Spinal cord (tissue), 10 donors: ENCODE measurements around the gene INO80B. TPM values are rescaled to one million over a fixed set of nuclear protein-coding genes. Genes with fewer than 3 reads are reported as not detected.
"Not testable (repeated sequence)": the region's sequence is repeated elsewhere in the genome, so short reads cannot be mapped to it uniquely, and the experiment has no call there.

Source experiments
- DNase-seq, 6 donors: peaks; one replicate each; pipeline versions ENCODE4 v3.0.0 to v3.0.0-alpha.2; 2013 to 2015; ENCODE audit warnings: low spot score in 6 of 6, low read depth in 4 of 6
- H3K27ac ChIP-seq: one replicate; pipeline ENCODE4 v1.5.1; 2013; ENCODE audit warnings: low read depth, low read length, control low read depth
- H3K27me3 ChIP-seq: one replicate; pipeline ENCODE4 v1.6.1; 2013; ENCODE audit warnings: low read length; ENCODE audit not compliant: control insufficient read depth, insufficient read depth
- H3K36me3 ChIP-seq: one replicate; pipeline ENCODE4 v1.6.1; 2013; ENCODE audit warnings: low read length; ENCODE audit not compliant: control insufficient read depth, insufficient read depth
- H3K4me1 ChIP-seq: one replicate; pipeline ENCODE4 v1.6.1; 2013; ENCODE audit warnings: low read length; ENCODE audit not compliant: control insufficient read depth, insufficient read depth
- H3K4me3 ChIP-seq: one replicate; pipeline ENCODE4 v1.5.1; 2013; ENCODE audit warnings: low read depth, low read length, control low read depth
- H3K9me3 ChIP-seq: one replicate; pipeline ENCODE4 v1.6.1; 2013; ENCODE audit warnings: low read length; ENCODE audit not compliant: control insufficient read depth, insufficient read depth
- WGBS: methylation state at CpG from one replicate; pipeline ENCODE4 v1.1.5; 2013; ENCODE audit warnings: missing lambda C conversion rate; ENCODE audit not compliant: insufficient coverage; 5-methylcytosine and 5-hydroxymethylcytosine counted together
- polyA plus RNA-seq, 2 donors: library from polyadenylated mRNA; unstranded; fragments of 120-200 nt; gene quantifications; one replicate each; pipeline ENCODE4 v1.2.1, GENCODE V29; 2013; ENCODE audit not compliant: insufficient read length in 2 of 2
- total RNA-seq, 2 donors: library from RNA; depleted of rRNA in 1 of 2; stranded (reverse); fragments of 120-200 nt in 1 of 2; fragments of >200 nt in 1 of 2; gene quantifications; one replicate each; pipeline versions ENCODE4 v1.2.3 to v1.2.4, GENCODE V29; 2013 to 2014
- donor health status: healthy.

Gene INO80B
- total and polyA plus RNA-seq, 4 donors, result 9.1 to 38.7 (median 28.4) TPM

DNA sequence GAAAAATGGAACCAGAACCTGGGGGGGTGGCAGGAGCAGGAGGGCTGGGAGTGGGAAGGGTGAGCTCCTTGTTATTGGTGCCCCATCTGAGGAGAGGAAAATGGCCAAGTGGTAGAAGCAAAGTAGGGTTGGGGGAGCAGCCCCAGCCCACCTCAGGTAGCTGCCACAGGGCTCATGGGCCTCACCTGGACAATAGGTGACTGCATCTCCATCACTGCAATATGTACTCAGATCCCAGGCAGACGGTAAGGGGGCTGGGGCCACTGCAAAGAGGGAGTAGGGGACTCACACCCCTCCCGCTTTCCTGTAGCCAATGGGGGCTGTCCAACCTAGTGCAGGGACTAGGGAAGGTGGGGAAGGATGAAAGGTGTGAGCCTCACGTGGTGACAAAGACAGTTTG is 37.7 kb upstream of the INO80B start:
- Histone ChIP-seq H3K36me3 (peaks cover 12% of the 10 kb centered on the region), H3K27ac (no peak overlapping the region), H3K9me3 (no peaks in the 10 kb centered on the region), H3K27me3 (peaks cover 3% of the 10 kb centered on the region), H3K4me1 (peaks cover 45% of the 10 kb centered on the region), H3K4me3 (no peak overlapping the region)
- 67% methylated on average over 2 of the region's 3 CpGs for WGBS
- DNase-seq, result no peak

DNA sequence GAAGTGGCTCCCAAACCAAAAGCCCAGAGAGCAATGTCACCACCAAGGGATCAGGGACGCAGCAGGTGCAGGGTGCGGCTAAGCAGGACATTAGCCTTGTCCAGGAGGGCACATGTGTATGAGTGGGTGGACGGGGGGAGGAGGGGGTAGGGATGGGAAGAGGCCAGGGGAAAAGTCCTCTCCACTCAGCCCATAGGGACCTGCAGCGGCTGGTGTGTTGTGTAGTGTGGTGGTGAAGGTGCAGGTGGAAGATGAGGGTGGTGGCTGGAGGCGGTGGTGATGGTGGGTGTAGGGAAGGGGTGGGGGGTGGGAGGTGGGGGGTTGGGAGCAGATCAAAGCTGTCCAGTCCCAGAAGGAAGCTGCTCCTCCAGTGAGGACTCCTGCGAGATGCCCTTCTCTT is 37.1 kb upstream of the INO80B start:
- Histone ChIP-seq H3K36me3 (peaks cover 12% of the 10 kb centered on the region), H3K4me1 (peaks cover 51% of the 10 kb centered on the region), H3K27me3 (peaks cover 3% of the 10 kb centered on the region), H3K4me3 (no peak overlapping the region), H3K9me3 (no peaks in the 10 kb centered on the region), H3K27ac (no peak overlapping the region)
- DNase-seq, result no peak
- WGBS, result 84% methylated on average over 4 of the region's 6 CpGs

DNA sequence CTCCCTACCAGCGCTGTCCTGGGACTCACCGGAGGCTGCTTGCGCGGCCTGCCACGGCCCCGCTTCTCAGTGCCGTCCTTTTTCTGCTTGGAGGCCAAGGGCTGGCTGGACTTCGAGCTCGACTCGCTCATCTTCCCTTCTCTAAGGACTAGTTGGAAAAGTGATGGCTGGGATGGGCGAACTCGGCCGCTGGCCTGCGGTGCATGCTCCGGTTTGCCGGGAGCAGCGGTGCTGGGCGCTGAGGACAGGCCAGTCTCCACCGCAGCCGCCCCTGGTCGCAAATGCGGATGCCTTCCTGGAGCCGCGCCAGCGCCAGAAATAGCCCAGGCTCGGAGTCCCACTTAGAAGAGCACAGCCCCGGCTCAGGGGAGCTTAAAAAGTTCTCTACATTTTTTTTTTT is 36.6 kb upstream of the INO80B start:
- peaks cover 51% of the 10 kb centered on the region for H3K4me1 ChIP-seq
- H3K27ac ChIP-seq, result no peak overlapping the region
- peaks cover 12% of the 10 kb centered on the region for H3K36me3 ChIP-seq
- peaks cover 3% of the 10 kb centered on the region for H3K27me3 ChIP-seq
- no peak for DNase-seq
- WGBS, result 84% methylated on average over 17 of the region's 27 CpGs
- no peak overlapping the region for H3K4me3 ChIP-seq
- no peaks in the 10 kb centered on the region for H3K9me3 ChIP-seq

DNA sequence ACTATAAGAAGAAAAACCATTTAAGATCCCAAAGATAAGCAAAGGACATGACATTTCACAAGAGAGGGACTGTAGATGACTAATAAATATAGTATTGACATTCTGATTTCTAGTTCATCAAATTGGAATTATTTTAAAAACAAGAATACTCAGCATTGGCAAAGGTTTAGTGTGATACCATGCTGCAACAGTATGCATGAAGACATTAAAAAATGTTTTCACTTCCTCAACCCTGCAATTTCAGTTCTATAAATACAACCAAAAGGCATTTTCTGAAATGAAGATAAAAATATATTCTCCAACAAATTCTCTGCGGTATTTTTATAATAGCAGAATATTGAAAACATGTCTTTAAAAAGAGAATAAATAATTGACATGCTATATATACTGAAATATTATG is 35.5 kb upstream of the INO80B start:
- Histone ChIP-seq H3K4me3 (no peak overlapping the region), H3K27me3 (peaks cover 3% of the 10 kb centered on the region), H3K36me3 (peaks cover 11% of the 10 kb centered on the region), H3K27ac (no peak overlapping the region), H3K9me3 (no peaks in the 10 kb centered on the region), H3K4me1 (peaks cover 45% of the 10 kb centered on the region)
- WGBS, result no CpG with 5 or more reads among the region's 1 CpG
- DNase-seq, result no peak

DNA sequence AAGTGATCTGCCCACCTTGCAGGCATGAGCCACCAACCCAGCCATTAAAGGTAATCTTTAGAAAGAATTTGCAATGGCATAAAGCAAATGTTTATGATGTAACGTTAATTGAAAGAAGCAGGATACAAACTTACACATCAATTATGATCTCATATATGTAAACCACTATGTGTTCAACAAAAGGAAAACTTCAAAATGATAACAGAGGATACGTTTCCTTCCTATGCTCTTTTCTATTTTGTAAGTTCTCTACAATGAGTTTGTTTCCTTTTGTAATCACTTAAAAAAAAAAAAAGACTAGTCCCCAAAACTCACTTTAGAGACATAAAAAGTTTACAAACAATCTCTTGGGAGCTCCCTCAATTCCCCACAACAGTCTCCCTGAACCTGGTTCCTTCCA is 34.9 kb upstream of the INO80B start:
- Histone ChIP-seq H3K27ac (no peak overlapping the region), H3K9me3 (no peaks in the 10 kb centered on the region), H3K27me3 (peaks cover 3% of the 10 kb centered on the region), H3K4me3 (no peak overlapping the region), H3K4me1 (peaks cover 38% of the 10 kb centered on the region), H3K36me3 (peaks cover 12% of the 10 kb centered on the region)
- DNase-seq, result no peak
- WGBS, result no CpG with 5 or more reads among the region's 2 CpGs

DNA sequence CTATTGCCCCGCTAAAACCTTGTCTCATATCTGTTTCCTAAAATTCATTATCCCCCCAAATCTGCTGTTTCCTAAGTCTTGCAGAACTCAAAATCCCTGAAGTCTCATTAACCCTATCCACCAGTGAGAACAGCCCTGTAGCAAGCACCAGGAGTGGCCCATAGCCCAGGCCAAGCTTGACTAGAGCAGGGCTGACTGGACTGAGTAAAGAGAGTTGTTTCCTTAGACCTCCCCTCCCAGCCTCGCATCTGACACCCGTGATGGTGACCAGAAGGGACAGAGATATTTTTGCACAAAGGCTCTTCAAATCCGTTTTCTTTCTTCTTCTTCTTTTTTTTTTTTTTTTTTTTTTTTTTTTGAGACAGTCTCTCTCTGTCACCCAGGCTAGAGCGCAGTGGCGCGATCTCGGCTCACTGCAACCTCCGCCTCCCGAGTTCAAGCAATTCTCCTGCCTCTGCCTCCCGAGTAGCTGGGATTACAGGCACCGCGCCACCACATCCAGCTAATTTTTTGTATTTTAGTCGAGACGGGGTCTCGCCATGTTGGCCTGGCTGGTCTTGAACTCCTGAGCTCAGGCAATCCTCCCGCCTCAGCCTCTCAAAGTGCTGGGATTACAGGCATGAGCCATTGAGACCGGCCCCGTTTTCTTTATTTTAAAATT is 34.3 kb upstream of the INO80B start:
- H3K4me3 ChIP-seq, result peak overlapping the region; percentile 86
- not testable (repeated sequence) for H3K9me3 ChIP-seq, DNase-seq, H3K27me3 ChIP-seq, H3K27ac ChIP-seq
- peaks cover 18% of the 10 kb centered on the region for H3K36me3 ChIP-seq
- H3K4me1 ChIP-seq, result peaks cover 33% of the 10 kb centered on the region
- 84% methylated on average over 14 of the region's 19 CpGs for WGBS

DNA sequence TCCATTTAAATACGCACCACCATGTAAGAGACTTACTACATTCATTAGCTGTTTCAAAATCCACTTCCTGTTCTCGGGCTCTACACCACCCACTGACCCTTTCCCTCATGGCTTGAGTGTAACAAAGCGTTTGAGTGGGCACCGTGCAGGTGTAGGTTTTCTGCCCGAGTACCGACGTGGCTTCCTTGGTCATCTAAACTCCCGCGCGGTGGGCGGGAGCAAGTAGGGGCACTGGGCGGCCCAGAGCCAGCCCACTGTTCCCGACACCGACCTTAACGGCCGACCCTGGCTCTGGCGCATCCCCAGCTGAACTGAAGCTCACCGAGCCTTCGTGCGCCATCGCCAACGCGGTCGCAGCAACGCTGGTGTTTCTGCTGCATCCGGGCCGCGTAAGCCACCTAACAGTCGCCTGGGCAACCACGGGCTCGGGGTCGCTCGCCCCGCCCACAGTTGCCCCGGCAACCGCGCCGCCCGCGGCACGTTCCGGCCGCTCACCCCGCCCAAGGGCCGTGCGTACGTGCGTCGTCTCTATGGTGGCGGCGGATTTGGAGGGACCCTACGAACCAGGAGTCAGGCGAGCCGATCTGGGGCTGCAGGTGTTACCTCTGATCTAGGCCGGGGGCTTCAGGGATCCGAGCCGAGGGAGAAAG is 33.5 kb upstream of the INO80B start, which contains the start of the genes C2orf81 and WDR54:
Gene C2orf81 (minus strand): TSS at position 399 of the 650 bp plus-strand sequence. CDS start 59 bp downstream, at position 340.
Gene WDR54 (plus strand): TSS at position 510 of the 650 bp plus-strand sequence. CDS start 424 bp downstream, outside the sequence.
- Histone ChIP-seq H3K4me3 (peak within 1 kb of the TSS; percentile 86), H3K27ac (peak within 1 kb of the TSS; percentile 67), H3K27me3 (no peaks in the 10 kb centered on the region), H3K9me3 (no peaks in the 10 kb centered on the region), H3K4me1 (peaks cover 25% of the 10 kb centered on the region), H3K36me3 (peaks cover 22% of the 10 kb centered on the region)
- WGBS, result under 1% methylated on average over 56 of the region's 57 CpGs
- peak; percentile 80 to 97 (median 84) for DNase-seq

DNA sequence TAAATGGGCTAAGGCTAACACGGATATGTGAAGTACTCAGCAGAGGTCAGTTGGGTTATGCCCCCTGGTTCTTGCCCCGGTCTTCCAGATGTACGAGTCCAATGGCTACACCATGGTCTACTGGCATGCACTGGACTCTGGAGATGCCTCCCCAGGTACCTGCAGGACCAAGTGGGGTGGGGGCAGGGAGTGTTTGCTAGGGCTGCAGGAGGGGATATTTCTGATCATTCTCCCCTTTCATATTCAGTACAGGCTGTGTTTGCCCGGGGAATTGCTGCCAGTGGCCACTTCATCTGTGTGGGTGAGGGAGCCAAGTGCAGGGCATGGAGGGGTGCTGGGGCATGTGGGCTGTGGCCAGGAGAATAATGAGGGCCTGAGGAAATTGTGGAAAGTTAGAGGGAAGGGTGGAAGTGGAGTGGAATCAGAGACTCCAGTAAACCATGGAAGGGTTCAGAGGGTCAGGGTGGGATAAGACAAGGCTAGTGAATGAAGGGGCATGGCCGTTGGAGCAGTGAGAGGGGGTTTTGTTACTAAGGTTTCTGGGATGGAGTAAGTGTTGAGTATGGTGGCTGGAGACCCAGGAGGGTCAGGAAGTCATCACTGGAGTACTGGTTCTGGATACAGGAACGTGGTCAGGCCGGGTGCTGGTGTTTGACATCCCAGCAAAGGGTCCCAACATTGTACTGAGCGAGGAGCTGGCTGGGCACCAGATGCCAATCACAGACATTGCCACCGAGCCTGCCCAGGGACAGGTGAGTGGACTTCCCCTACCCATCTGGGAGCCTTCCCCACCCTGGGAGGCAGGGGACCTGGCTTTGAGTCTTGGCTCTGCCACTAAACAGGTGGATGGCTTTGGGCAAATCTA is 31.4 kb upstream of the INO80B start:
- Histone ChIP-seq H3K27ac (no peak overlapping the region), H3K4me3 (no peak overlapping the region), H3K4me1 (peaks cover 22% of the 10 kb centered on the region), H3K27me3 (no peaks in the 10 kb centered on the region), H3K9me3 (no peaks in the 10 kb centered on the region), H3K36me3 (peaks cover 33% of the 10 kb centered on the region)
- no peak for DNase-seq
- WGBS, result 95% methylated on average over 9 of the region's 9 CpGs

DNA sequence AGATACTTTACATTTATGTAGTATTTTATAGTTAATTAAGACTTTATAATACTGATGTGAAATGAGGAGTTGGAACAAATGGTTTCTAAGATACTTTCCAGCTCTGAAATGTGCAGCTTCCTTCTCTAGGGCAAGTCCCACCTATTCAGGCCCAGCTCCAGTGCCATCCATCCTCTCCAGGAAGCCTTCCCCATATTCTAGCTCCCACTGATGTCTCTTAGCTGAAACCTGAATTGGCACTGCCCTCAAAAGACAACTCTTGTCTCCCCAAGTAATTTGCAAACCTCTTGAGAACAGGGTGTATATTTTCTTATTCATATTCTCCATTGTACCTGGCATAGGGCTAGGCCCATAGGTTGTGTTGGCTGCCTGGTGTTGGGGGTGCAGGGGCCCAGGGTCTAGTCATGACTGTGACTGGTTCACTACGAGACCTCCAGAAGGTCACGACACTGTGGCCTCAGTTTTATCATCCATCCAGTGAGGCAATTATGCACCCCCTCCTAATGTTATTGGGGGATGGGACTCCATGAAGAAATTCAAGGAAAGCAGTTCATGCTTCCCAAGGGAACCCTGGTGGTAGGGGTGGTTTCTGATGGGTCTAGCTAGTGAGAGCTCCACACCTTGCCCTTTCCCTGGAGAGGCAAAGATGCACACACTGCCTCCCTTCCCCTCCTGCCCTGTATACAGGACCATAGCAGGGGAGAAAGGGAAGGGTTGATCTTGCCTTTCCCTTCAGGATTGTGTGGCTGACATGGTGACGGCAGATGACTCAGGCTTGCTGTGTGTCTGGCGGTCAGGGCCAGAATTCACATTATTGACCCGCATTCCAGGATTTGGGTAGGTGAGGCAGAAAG is 30.5 kb upstream of the INO80B start:
- no peak overlapping the region for H3K27ac ChIP-seq
- 87% methylated on average over 3 of the region's 5 CpGs for WGBS
- no peaks in the 10 kb centered on the region for H3K9me3 ChIP-seq
- peaks cover 40% of the 10 kb centered on the region for H3K36me3 ChIP-seq
- DNase-seq, result no peak
- peaks cover 22% of the 10 kb centered on the region for H3K4me1 ChIP-seq
- no peak overlapping the region for H3K4me3 ChIP-seq
- H3K27me3 ChIP-seq, result no peaks in the 10 kb centered on the region
